Chondrocyte (in vitro differentiated cells): Measurements from ENCODE around the gene PRUNE2. TPM values are rescaled to one million over a fixed set of nuclear protein-coding genes. Genes with fewer than 3 reads are reported as not detected.
A peak's percentile ranks its signal among the peaks of the same experiment; 100 is the strongest.

Experiments used
- DNase-seq: peaks from one replicate; pipeline ENCODE4 v3.0.0; 2021; ENCODE audit warnings: mixed read lengths, low spot score
- H3K27ac Mint-ChIP-seq: one replicate; pipeline ENCODE4 v1.8.0; 2021; ENCODE audit warnings: mild to moderate bottlenecking, moderate library complexity, mixed read lengths; ENCODE audit not compliant: unreplicated experiment
- H3K27me3 Mint-ChIP-seq: 2 replicates; pipeline ENCODE4 v1.8.0; 2021; ENCODE audit warnings: low read depth, mixed read lengths
- H3K36me3 Mint-ChIP-seq: 2 replicates; pipeline ENCODE4 v1.8.0; 2021; ENCODE audit warnings: low read depth, mixed read lengths
- H3K4me1 Mint-ChIP-seq: 2 replicates; pipeline ENCODE4 v1.8.0; 2021; ENCODE audit warnings: low read depth, mild to moderate bottlenecking, mixed read lengths
- H3K4me3 Mint-ChIP-seq: one replicate; pipeline ENCODE4 v1.8.0; 2021; ENCODE audit warnings: mild to moderate bottlenecking, moderate library complexity, mixed read lengths; ENCODE audit not compliant: unreplicated experiment
- H3K9me3 Mint-ChIP-seq: 2 replicates; pipeline ENCODE4 v1.8.0; 2021; ENCODE audit warnings: low read depth, mixed read lengths
- total RNA-seq: library from RNA; stranded (reverse); gene quantifications from 3 replicates; pipeline ENCODE4 v1.2.1, GENCODE V29; 2021
- TF ChIP-seq, protein P1 (sequence below): fragments of 200-600 bp; sonication (generic); IDR thresholded peaks from 2 replicates; pipeline ENCODE4 v1.5.0; 2021; ENCODE audit warnings: antibody characterized with exemption, mild to moderate bottlenecking, moderate library complexity

The PRUNE2 gene
- total RNA-seq, 1 donor from 2014 or later = 10.5 TPM

DNA sequence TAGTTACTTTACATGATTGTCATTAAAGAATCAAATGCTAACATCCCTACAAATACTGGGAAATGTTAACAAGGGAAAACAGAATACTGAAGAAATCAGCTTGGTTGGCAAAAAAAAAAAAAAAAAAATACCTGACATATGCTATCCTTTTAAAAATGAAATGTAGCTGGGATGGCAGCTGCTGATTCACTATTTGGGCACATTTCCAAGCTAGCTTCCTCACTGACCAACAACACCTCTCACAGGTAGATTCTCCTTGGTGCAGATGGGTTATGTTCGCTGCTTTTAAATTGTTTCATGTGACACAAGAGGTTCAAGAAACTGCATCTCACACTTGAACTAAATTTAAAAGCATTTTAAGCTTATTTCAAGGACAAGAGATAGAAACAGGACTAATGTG lies 6.1 kb upstream of the PRUNE2 start:
- TF ChIP-seq, protein P1, sequence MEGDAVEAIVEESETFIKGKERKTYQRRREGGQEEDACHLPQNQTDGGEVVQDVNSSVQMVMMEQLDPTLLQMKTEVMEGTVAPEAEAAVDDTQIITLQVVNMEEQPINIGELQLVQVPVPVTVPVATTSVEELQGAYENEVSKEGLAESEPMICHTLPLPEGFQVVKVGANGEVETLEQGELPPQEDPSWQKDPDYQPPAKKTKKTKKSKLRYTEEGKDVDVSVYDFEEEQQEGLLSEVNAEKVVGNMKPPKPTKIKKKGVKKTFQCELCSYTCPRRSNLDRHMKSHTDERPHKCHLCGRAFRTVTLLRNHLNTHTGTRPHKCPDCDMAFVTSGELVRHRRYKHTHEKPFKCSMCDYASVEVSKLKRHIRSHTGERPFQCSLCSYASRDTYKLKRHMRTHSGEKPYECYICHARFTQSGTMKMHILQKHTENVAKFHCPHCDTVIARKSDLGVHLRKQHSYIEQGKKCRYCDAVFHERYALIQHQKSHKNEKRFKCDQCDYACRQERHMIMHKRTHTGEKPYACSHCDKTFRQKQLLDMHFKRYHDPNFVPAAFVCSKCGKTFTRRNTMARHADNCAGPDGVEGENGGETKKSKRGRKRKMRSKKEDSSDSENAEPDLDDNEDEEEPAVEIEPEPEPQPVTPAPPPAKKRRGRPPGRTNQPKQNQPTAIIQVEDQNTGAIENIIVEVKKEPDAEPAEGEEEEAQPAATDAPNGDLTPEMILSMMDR = no peak
- Mint-ChIP-seq H3K4me3 (no peak overlapping the region), H3K9me3 (no peaks in the 10 kb centered on the region), H3K36me3 (no peaks in the 10 kb centered on the region), H3K27me3 (peaks cover 29% of the 10 kb centered on the region), H3K4me1 (peaks cover 13% of the 10 kb centered on the region), H3K27ac (no peak overlapping the region)
- no peak for DNase-seq

DNA sequence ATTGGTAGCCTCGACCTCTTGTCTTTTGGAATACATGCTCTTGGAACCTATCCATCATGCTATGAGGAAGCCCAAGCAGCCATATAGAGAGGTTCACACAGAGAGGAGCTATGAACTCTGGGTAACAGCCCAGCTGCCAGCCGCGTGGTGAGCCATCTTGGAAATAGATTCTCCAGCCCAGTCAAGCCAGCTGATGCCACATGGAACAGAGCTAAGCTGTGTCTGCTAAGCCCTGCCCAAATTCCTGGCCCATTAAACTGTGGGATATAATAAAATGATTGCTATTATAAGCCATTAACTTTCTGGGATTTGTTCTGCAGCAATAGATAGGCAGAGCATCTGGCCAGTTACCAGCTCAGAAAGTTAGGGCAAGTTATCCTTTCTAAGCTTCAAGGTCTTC lies 4.9 kb upstream of the PRUNE2 start:
- H3K27me3 Mint-ChIP-seq = peaks cover 17% of the 10 kb centered on the region

DNA sequence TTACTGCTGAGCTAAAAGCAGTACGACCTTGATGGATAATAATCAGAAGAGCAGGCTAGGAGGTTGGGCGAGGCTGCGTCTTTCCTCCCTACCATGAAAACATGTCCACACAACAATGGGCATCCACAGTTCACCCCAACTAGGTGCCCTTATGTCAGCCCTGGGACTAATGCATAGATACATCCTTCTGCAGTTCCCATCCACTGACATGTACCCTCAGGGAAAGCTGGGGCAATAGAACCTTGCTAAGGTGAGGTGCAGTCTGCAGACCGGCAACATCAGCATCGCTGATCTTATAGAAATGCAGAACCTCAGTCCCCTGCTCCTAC lies 697 bp upstream of the PRUNE2 start:
- Mint-ChIP-seq H3K27ac (peak overlapping the region; percentile 49), H3K27me3 (peaks cover 32% of the 10 kb centered on the region), H3K9me3 (no peaks in the 10 kb centered on the region), H3K36me3 (peaks cover 2% of the 10 kb centered on the region), H3K4me1 (peaks cover 20% of the 10 kb centered on the region), H3K4me3 (peak overlapping the region; percentile 83)
- TF ChIP-seq, protein P1 = no peak
- DNase-seq = no peak

More for the DNA sequence above, 4.9 kb upstream of the PRUNE2 start:
- Mint-ChIP-seq H3K4me3 (no peak overlapping the region), H3K36me3 (no peaks in the 10 kb centered on the region), H3K4me1 (peaks cover 13% of the 10 kb centered on the region), H3K9me3 (no peaks in the 10 kb centered on the region), H3K27ac (no peak overlapping the region)
- TF ChIP-seq, protein P1 = no peak
- DNase-seq = no peak

DNA sequence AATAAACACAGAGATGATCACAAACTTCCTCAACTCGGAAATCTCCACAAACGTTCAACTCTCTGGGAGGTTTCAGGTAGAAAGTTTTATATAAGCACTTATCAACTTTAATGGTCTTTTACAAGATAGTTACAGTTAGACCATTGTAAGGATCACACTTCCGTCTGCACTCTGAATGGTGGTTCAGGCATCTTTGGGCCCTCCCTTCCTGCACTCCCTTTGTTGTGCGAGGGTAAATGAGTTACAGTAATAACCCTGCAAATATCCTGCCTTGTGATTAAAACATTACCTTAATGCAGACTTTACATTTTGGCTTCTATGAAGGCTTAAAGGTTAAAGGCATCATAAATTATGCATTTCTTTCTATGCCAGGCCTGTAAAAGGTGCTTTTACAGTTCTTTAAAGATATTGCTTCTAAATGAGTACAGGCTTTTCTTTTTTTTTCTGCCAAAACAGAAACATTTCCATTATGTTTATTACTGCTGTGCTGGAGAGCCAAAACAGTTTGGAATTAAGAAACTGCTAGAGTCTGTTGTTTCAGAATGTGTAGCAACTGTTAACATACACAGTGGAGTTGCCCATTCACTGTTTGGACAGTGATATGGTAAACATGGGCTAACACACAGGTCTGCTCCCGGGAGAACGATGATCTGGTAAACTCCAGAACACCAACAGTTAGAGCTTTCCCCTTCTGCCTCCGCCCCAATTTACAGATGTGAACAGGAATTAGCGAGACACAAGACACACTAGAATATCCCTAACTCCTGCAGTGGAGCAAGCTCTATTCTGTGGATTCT lies 1.1 kb downstream of the PRUNE2 start:
- TF ChIP-seq, protein P1 = no peak
- Mint-ChIP-seq H3K4me1 (peaks cover 26% of the 10 kb centered on the region), H3K4me3 (peak overlapping the region; percentile 83), H3K9me3 (no peaks in the 10 kb centered on the region), H3K27me3 (peaks cover 47% of the 10 kb centered on the region), H3K27ac (peak overlapping the region; percentile 9), H3K36me3 (peaks cover 5% of the 10 kb centered on the region)
- DNase-seq = no peak

DNA sequence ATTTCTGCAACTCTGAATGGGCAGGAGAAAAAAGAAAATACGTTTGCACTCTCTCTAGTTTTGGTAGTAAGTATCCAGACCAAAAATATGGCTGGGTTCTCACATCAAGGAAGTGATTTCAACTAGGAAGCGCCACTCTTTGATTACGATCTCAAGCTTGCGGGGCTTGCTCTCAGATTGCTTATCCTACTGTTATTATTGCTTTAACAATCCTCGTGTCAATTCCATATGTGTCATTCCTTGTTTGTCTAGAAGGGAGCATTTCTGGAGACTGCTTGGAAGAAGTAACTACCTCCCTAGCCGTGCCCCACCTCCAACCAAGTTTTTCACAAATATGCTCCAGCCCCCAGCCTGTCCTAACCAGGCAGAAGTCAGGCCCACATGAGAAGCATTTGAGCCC lies 3.5 kb downstream of the PRUNE2 start:
- no peaks in the 10 kb centered on the region for H3K9me3 Mint-ChIP-seq
- TF ChIP-seq, protein P1 = no peak
- H3K27me3 Mint-ChIP-seq = peaks cover 55% of the 10 kb centered on the region
- no peak overlapping the region for H3K4me3 Mint-ChIP-seq
- H3K36me3 Mint-ChIP-seq = peaks cover 8% of the 10 kb centered on the region
- H3K4me1 Mint-ChIP-seq = peaks cover 26% of the 10 kb centered on the region
- H3K27ac Mint-ChIP-seq = no peak overlapping the region
- no peak for DNase-seq
